ENCODE results near the gene MMP14. TPM values are rescaled to one million over a fixed set of nuclear protein-coding genes. Genes with fewer than 3 reads are reported as not detected.

Gene MMP14
- total and polyA plus RNA-seq, 2 of the 13 experiments (the other 11 are each of a cell fraction or from before 2014, with no cell fraction given): 5.2 to 9.8 TPM

DNA sequence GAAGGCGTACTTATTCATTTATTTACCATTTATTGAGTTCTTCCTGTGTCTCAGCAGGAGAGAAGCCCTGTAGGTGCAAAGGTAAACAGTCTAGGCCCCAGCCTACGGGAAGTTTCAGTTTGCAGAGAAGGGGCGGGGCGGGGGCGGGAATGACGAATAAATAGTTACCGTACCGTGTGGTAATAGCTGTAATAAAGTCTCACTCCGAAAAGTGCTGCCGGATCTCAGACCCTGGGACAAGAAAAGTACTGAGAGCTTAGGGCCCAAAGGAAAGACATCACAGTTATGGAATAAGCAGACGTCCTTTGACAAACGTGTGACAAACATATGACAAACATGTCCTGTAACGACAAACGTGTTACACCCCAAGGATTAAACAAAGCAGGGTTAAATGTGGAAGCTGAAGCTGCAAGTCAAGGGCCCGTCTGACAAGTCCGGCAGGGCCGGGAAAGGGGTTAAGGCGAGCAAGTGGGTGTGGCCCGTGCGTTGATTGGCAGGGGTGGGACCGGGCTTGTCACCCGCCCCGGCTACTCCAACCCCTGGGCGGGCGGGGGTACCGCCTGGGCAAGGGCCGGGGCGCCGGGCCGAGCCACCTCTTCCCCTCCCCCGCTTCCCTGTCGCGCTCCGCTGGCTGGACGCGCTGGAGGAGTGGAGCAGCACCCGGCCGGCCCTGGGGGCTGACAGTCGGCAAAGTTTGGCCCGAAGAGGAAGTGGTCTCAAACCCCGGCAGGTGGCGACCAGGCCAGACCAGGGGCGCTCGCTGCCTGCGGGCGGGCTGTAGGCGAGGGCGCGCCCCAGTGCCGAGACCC, 35.0 kb downstream of the MMP14 start, which contains the start of gene LRP10 (continued):
- TF ChIP-seq, protein P1, sequence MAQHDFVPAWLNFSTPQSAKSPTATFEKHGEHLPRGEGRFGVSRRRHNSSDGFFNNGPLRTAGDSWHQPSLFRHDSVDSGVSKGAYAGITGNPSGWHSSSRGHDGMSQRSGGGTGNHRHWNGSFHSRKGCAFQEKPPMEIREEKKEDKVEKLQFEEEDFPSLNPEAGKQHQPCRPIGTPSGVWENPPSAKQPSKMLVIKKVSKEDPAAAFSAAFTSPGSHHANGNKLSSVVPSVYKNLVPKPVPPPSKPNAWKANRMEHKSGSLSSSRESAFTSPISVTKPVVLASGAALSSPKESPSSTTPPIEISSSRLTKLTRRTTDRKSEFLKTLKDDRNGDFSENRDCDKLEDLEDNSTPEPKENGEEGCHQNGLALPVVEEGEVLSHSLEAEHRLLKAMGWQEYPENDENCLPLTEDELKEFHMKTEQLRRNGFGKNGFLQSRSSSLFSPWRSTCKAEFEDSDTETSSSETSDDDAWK (CRISPR knock-in tag; IDR thresholded peaks at IDR 0.05): no peak
- TF ChIP-seq, protein P2, sequence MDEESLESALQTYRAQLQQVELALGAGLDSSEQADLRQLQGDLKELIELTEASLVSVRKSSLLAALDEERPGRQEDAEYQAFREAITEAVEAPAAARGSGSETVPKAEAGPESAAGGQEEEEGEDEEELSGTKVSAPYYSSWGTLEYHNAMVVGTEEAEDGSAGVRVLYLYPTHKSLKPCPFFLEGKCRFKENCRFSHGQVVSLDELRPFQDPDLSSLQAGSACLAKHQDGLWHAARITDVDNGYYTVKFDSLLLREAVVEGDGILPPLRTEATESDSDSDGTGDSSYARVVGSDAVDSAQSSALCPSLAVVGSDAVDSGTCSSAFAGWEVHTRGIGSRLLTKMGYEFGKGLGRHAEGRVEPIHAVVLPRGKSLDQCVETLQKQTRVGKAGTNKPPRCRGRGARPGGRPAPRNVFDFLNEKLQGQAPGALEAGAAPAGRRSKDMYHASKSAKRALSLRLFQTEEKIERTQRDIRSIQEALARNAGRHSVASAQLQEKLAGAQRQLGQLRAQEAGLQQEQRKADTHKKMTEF (CRISPR knock-in tag; IDR thresholded peaks at IDR 0.05): peak; percentile 98
- no peak for TF ChIP-seq SOX6 (IDR thresholded peaks at IDR 0.05)
- peak; percentile 92 for TF ChIP-seq SOX6 (CRISPR knock-in tag; IDR thresholded peaks at IDR 0.05)
- peak; percentile 80 for TF ChIP-seq TEAD3 (CRISPR knock-in tag; optimal IDR thresholded peaks at IDR 0.05; ENCODE audit: borderline replicate concordance)
- TF ChIP-seq JUN (CRISPR knock-in tag; IDR thresholded peaks at IDR 0.05): peak; percentile 89
- TF ChIP-seq ZFX (CRISPR knock-in tag; IDR thresholded peaks at IDR 0.05; ENCODE audit: low read depth): peak; percentile 93
- TF ChIP-seq GATA4 (IDR thresholded peaks at IDR 0.05; ENCODE audit: borderline replicate concordance, low read depth): peak; percentile 33; the same call in 1 of the 2 replicates
- TF ChIP-seq MAZ (IDR thresholded peaks at IDR 0.05; ENCODE audit: borderline replicate concordance, low read depth, low read length): peak; percentile 88
- peak; percentile 93 for TF ChIP-seq MAZ (CRISPR knock-in tag; IDR thresholded peaks at IDR 0.05; ENCODE audit: low read depth)
- TF ChIP-seq, protein P3, sequence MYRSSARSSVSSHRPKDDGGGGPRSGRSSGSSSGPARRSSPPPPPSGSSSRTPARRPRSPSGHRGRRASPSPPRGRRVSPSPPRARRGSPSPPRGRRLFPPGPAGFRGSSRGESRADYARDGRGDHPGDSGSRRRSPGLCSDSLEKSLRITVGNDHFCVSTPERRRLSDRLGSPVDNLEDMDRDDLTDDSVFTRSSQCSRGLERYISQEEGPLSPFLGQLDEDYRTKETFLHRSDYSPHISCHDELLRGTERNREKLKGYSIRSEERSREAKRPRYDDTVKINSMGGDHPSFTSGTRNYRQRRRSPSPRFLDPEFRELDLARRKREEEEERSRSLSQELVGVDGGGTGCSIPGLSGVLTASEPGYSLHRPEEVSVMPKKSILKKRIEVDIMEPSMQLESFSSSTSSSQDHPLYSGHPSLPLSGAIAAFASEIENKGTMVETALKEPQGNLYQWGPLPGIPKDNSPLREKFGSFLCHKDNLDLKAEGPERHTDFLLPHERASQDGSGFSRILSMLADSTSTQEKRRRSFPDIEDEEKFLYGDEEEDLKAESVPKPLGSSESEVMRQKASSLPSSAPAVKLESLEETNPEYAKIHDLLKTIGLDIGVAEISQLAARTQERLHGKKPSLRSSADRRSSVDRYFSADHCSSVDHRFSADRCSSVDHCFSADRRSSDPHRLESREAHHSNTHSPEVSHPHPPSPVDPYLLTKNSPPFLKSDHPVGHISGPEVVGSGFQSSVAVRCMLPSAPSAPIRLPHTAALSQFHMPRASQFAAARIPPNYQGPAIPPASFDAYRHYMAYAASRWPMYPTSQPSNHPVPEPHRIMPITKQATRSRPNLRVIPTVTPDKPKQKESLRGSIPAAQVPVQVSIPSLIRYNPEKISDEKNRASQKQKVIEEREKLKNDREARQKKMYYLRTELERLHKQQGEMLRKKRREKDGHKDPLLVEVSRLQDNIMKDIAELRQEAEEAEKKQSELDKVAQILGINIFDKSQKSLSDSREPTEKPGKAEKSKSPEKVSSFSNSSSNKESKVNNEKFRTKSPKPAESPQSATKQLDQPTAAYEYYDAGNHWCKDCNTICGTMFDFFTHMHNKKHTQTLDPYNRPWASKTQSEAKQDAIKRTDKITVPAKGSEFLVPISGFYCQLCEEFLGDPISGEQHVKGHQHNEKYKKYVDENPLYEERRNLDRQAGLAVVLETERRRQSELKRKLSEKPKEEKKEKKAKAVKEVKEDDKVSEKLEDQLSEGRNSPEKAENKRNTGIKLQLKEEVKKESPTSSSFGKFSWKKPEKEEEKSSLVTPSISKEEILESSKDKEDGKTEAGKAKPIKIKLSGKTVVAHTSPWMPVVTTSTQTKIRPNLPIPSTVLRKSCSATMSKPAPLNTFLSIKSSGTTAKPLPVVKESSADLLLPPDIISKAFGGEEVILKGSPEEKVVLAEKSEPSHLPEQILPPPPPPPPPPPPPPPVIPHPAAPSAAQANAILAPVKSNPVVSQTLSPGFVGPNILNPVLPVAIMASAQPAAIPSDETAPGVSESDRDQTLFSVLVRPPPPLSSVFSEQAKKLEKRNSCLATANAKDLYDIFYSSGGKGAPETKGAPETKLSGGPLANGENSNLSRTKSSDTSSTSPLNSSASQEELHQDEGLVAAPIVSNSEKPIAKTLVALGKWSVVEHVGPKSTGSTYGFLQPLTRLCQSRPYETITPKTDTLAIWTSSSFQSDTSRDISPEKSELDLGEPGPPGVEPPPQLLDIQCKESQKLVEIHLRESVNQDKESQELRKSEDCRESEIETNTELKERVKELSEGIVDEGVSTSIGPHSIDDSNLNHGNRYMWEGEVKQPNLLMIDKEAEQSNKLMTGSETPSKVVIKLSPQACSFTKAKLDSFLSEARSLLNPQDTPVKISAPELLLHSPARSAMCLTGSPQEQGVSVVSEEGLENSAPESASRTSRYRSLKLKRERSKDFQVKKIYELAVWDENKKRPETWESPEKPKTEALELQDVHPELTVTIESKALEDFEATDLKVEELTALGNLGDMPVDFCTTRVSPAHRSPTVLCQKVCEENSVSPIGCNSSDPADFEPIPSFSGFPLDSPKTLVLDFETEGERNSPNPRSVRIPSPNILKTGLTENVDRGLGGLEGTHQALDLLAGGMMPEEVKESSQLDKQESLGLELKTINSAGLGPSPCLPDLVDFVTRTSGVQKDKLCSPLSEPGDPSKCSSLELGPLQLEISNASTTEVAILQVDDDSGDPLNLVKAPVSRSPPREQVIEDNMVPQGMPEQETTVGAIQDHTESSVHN (CRISPR knock-in tag; IDR thresholded peaks at IDR 0.05): peak; percentile 81; the same call in 1 of the 2 replicates
- TF ChIP-seq, protein P4, sequence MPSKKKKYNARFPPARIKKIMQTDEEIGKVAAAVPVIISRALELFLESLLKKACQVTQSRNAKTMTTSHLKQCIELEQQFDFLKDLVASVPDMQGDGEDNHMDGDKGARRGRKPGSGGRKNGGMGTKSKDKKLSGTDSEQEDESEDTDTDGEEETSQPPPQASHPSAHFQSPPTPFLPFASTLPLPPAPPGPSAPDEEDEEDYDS (CRISPR knock-in tag; IDR thresholded peaks at IDR 0.05): peak; percentile 94
- peak; percentile 76 for TF ChIP-seq SKI (IDR thresholded peaks at IDR 0.05; ENCODE audit: partially characterized antibody)
- TF ChIP-seq FOXK1 (CRISPR knock-in tag; IDR thresholded peaks at IDR 0.05; ENCODE audit: borderline replicate concordance, low read depth): peak; percentile 95
